ENCODE results near the gene CCR7. TPM values are rescaled to one million over a fixed set of nuclear protein-coding genes. Genes with fewer than 3 reads are reported as not detected.

The CCR7 gene
- total and polyA plus RNA-seq, 7 experiments from 2014 or later: 153 to 2,301 (median 633) TPM

DNA sequence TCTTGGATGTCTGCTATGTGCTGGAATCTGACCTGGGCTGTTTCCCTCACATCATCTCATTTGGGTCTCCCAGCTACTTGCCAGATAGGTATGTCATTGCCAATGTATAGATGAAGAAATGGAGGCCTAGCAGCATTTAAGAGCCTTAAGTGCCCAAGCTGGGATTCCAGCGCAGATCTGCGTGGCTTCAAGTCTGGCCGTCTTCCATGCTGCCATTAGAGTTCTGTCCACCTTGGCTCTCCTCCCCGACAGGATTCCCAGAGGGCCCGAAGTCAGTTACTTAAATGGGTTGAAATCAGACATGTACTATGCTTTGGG is 33.0 kb upstream of the CCR7 start:
- peaks cover 0 to 32% (median 0%) of the 10 kb centered on the region in 5 donors for H3K36me3 Mint-ChIP-seq
- no peaks in the 10 kb centered on the region for H3K36me3 ChIP-seq (ENCODE audit: control insufficient read depth in 2 of 3, insufficient read depth in 3 of 3, low read length in 3 of 3)

DNA sequence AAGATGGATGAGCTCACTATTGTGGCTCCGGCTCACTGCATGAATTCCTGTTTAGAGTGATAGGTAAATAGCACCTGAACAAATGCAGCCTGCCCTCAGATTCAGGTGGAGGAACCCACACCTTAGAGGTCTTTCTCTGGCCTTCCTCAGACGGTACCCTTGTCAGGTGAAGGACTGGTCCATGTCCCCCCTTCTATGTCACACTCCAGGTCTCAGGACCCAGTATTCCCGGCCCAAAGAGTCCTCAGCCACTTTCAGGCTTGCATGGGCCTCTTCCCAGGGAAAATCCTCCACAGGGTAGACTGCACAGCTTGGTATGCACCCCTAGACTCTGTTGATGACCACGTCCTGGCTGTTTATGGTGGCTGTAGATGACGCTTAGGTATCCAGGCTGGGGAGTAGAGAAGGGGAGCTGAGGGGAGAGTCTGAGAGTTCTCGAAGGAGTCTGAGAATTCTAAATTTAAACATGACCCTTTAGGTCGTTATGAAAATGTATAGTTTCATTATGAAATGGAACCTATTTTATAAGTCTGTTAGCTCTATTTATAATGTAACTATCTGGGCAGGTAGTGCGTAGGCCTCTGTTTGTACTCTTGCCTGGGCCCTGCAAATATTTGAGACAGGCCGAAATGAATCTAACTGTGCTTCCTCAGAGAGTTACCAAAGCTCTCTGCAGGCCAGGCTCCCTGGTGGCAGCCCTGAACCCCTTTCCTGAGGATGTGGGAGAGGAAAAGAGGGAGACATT is 32.5 kb upstream of the CCR7 start:
- H3K27me3 ChIP-seq (ENCODE audit: control insufficient read depth in 2 of 2, insufficient read depth in 2 of 2, low read length in 2 of 2): no peaks in the 10 kb centered on the region
- Mint-ChIP-seq H3K4me1 (peaks cover 59 to 100% (median 92%) of the 10 kb centered on the region in 7 donors), H3K27ac (peak overlapping the region; percentile 95 to 100 (median 99)), H3K36me3 (peaks cover 0 to 32% (median 0%) of the 10 kb centered on the region in 5 donors), H3K4me3 (peak overlapping the region; percentile 53 to 88 (median 76)), H3K9me3 (peaks cover 0 to 3% (median 0%) of the 10 kb centered on the region in 11 donors), H3K27me3 (no peaks in the 10 kb centered on the region)
- ChIA-PET CTCF (interaction anchor here (0.7 to 2.4 kb wide), 12 partner anchors 8 to 37 kb away, joined by 3 to 18 read pairs (median 4); no protein-coding TSS in a partner anchor), POLR2A (interaction anchor here (0.6 to 4.9 kb wide), 14 partner anchors 8 to 221 kb away, joined by 3 to 179 read pairs (median 8); partner anchors contain the start of gene CCR7)
- H3K9me3 ChIP-seq (ENCODE audit: control insufficient read depth in 2 of 3, low read length in 3 of 3): no peaks in the 10 kb centered on the region
- intact Hi-C loops (cut with micrococcal nuclease): loop anchor here (1.0 kb wide), 4 partner anchors 11 to 35 kb away; partner anchors contain the start of gene CCR7 (in 1 of the 2)
- no peak for ATAC-seq
- H3K4me3 ChIP-seq (ENCODE audit: low read length): peak overlapping the region; percentile 28
- H3K27ac ChIP-seq (ENCODE audit: low read depth, low read length): peak overlapping the region; percentile 94
- peaks cover 51 to 87% of the 10 kb centered on the region in 2 donors for H3K4me1 ChIP-seq (ENCODE audit: control insufficient read depth in 2 of 2, insufficient read depth in 2 of 2, low read length in 2 of 2)
- no peak for DNase-seq
- no peaks in the 10 kb centered on the region for H3K36me3 ChIP-seq (ENCODE audit: control insufficient read depth in 2 of 3, insufficient read depth in 3 of 3, low read length in 3 of 3)

More for the DNA sequence above, 33.0 kb upstream of the CCR7 start:
- H3K27me3 ChIP-seq (ENCODE audit: control insufficient read depth in 2 of 2, insufficient read depth in 2 of 2, low read length in 2 of 2): no peaks in the 10 kb centered on the region
- intact Hi-C loops (cut with micrococcal nuclease): loop anchor here (1.0 kb wide), 4 partner anchors 10 to 36 kb away; partner anchors contain the start of gene CCR7 (in 1 of the 2)
- no peaks in the 10 kb centered on the region for H3K27me3 Mint-ChIP-seq
- H3K4me1 Mint-ChIP-seq: peaks cover 63 to 100% (median 94%) of the 10 kb centered on the region in 7 donors
- peak overlapping the region; percentile 95 to 100 (median 99) for H3K27ac Mint-ChIP-seq
- peak overlapping the region; percentile 25 for H3K4me3 ChIP-seq (ENCODE audit: low read length)
- H3K4me1 ChIP-seq (ENCODE audit: control insufficient read depth in 2 of 2, insufficient read depth in 2 of 2, low read length in 2 of 2): peaks cover 56 to 92% of the 10 kb centered on the region in 2 donors
- DNase-seq: no peak
- CTCF ChIA-PET: interaction anchor here (0.7 to 2.4 kb wide), 10 partner anchors 9 to 38 kb away, joined by 3 to 18 read pairs (median 4); no protein-coding TSS in a partner anchor
- peak overlapping the region; percentile 94 for H3K27ac ChIP-seq (ENCODE audit: low read depth, low read length)
- H3K9me3 ChIP-seq (ENCODE audit: control insufficient read depth in 2 of 3, low read length in 3 of 3): no peaks in the 10 kb centered on the region
- no peak for ATAC-seq
- peaks cover 0 to 3% (median 0%) of the 10 kb centered on the region in 11 donors for H3K9me3 Mint-ChIP-seq
- POLR2A ChIA-PET: interaction anchor here (0.6 to 4.9 kb wide), 10 partner anchors 8 to 221 kb away, joined by 3 to 179 read pairs (median 34); partner anchors contain the start of gene CCR7
- peak overlapping the region; percentile 53 to 88 (median 76) for H3K4me3 Mint-ChIP-seq

DNA sequence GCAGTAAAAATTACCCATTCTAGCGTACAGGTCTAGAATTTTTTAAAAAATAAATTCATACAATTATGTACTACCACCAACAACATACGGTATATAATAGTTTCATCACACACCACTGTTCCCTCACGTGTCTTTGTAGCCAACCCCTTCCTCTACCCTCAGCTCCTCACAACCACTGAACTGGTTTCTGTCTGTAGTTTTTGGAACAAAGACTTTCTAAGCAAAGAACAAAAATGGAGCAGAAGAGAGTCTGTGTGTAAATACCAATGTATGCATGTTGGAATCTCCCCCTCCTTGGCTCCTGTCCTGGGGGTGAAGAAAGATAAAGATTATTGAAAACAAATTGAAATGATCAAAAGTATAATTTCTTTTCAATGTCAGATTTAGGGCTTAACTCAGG is 31.9 kb upstream of the CCR7 start:
- Histone ChIP-seq H3K36me3 (ENCODE audit: control insufficient read depth in 2 of 3, insufficient read depth in 3 of 3, low read length in 3 of 3) (no peaks in the 10 kb centered on the region), H3K9me3 (ENCODE audit: control insufficient read depth in 2 of 3, low read length in 3 of 3) (no peaks in the 10 kb centered on the region), H3K4me1 (ENCODE audit: control insufficient read depth in 2 of 2, insufficient read depth in 2 of 2, low read length in 2 of 2) (peaks cover 45 to 81% of the 10 kb centered on the region in 2 donors), H3K27me3 (ENCODE audit: control insufficient read depth in 2 of 2, insufficient read depth in 2 of 2, low read length in 2 of 2) (no peaks in the 10 kb centered on the region), H3K27ac (ENCODE audit: low read depth, low read length) (peak overlapping the region; percentile 94), H3K4me3 (ENCODE audit: low read length) (peak overlapping the region; percentile 28)
- H3K27me3 Mint-ChIP-seq: no peaks in the 10 kb centered on the region
- H3K27ac Mint-ChIP-seq: peak overlapping the region; percentile 95 to 100 (median 99)
- ATAC-seq (peak; percentile 31), DNase-seq (peak in 7 of 9 donors; percentile 47 to 75 (median 61))
- POLR2A ChIA-PET: interaction anchor here (0.6 to 4.9 kb wide), 13 partner anchors 9 to 1094 kb away, joined by 3 to 179 read pairs (median 9); partner anchors contain the start of gene CCR7
- H3K9me3 Mint-ChIP-seq: peaks cover 0 to 3% (median 0%) of the 10 kb centered on the region in 11 donors
- intact Hi-C loops (cut with micrococcal nuclease): no loop called here
- H3K4me3 Mint-ChIP-seq: peak overlapping the region; percentile 51 to 88 (median 76)
- CTCF ChIA-PET: interaction anchor here (0.9 to 2.4 kb wide), 9 partner anchors 10 to 37 kb away, joined by 3 to 18 read pairs (median 5); no protein-coding TSS in a partner anchor
- peaks cover 0 to 29% (median 0%) of the 10 kb centered on the region in 5 donors for H3K36me3 Mint-ChIP-seq
- H3K4me1 Mint-ChIP-seq: peaks cover 54 to 99% (median 91%) of the 10 kb centered on the region in 7 donors

DNA sequence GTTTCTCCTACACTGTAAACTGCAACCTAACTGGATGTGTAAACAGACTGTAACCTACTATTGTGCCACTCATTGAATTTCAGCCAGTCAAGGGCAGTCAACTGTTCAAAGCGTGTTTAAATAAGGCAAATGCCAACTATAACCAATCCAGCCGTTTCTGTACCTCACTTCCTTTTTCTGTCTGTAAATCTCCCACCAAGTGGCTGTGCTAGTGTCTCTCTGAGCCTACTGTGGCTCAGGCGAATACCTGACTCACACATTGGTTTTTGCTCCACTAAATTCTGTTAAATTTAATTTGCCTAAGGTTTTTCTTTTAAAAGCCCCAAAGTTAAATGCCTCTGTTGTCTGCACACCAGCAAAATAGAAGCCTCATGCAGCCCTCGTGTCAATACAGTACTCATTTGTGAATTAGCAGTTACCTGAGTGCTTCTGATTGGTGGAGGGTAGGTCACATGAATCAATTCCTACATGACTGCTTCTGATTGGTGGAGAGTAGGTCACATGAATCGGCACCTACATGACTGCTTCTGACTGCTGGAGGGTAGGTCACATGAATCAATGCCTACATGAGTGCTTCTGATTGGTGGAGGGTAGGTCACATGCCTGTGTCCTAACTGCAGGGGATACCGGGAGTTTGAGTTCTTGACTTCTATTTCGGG is 31.1 kb upstream of the CCR7 start:
- Mint-ChIP-seq H3K4me1 (peaks cover 48 to 94% (median 84%) of the 10 kb centered on the region in 7 donors), H3K9me3 (peaks cover 0 to 3% (median 0%) of the 10 kb centered on the region in 11 donors), H3K36me3 (peaks cover 0 to 29% (median 0%) of the 10 kb centered on the region in 5 donors), H3K27me3 (no peaks in the 10 kb centered on the region), H3K4me3 (peak overlapping the region; percentile 53 to 78 (median 72)), H3K27ac (peak overlapping the region; percentile 90 to 100 (median 99))
- intact Hi-C loops (cut with micrococcal nuclease): loop anchor here in 1 of 2 donors (1.0 kb wide), 3 partner anchors 8 to 19 kb away; no protein-coding TSS in a partner anchor
- Histone ChIP-seq H3K27me3 (ENCODE audit: control insufficient read depth in 2 of 2, insufficient read depth in 2 of 2, low read length in 2 of 2) (no peaks in the 10 kb centered on the region), H3K4me1 (ENCODE audit: control insufficient read depth in 2 of 2, insufficient read depth in 2 of 2, low read length in 2 of 2) (peaks cover 37 to 74% of the 10 kb centered on the region in 2 donors), H3K36me3 (ENCODE audit: control insufficient read depth in 2 of 3, insufficient read depth in 3 of 3, low read length in 3 of 3) (no peaks in the 10 kb centered on the region), H3K27ac (ENCODE audit: low read depth, low read length) (peak overlapping the region; percentile 94), H3K4me3 (ENCODE audit: low read length) (peak overlapping the region; percentile 17), H3K9me3 (ENCODE audit: control insufficient read depth in 2 of 3, low read length in 3 of 3) (no peaks in the 10 kb centered on the region)
- CTCF ChIA-PET: interaction anchor here (0.9 to 2.4 kb wide), 9 partner anchors 10 to 36 kb away, joined by 3 to 18 read pairs (median 5); no protein-coding TSS in a partner anchor
- ATAC-seq (peak; percentile 12), DNase-seq (peak in 3 of 9 donors; percentile 43 to 60 (median 56))
- POLR2A ChIA-PET: interaction anchor here (0.6 to 4.9 kb wide), 11 partner anchors 10 to 1094 kb away, joined by 3 to 179 read pairs (median 17); partner anchors contain the start of gene CCR7

DNA sequence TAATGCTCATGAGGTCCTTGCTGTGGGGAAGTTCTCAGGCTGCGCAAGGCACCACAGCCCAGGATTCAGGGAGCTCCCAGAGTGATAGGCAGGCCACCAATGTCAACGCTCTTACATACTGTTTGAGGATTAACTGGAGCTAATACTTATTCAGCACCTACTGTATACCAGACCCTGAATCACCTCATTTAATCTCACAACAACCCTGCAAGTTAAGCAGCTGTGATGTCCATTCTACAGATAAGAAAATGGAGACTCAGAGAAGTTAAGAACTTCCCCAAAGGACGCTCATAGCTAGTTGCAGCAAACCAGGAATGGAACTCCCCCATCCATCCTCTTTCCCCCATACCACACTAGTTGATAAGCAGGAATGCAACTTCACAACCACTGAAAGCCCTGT is 25.5 kb upstream of the CCR7 start:
- ATAC-seq (no peak), DNase-seq (no peak)
- H3K4me1 ChIP-seq (ENCODE audit: control insufficient read depth in 2 of 2, insufficient read depth in 2 of 2, low read length in 2 of 2): peaks cover 3 to 68% of the 10 kb centered on the region in 2 donors
- no peak overlapping the region for H3K4me3 ChIP-seq (ENCODE audit: low read length)
- Mint-ChIP-seq H3K27me3 (no peaks in the 10 kb centered on the region), H3K36me3 (peaks cover 0 to 32% (median 17%) of the 10 kb centered on the region in 5 donors), H3K27ac (peak overlapping the region in 6 of 9 donors; percentile 59 to 95 (median 68)), H3K4me1 (peaks cover 47 to 94% (median 84%) of the 10 kb centered on the region in 7 donors), H3K4me3 (peak overlapping the region in 3 of 10 donors; percentile 34 to 54 (median 34)), H3K9me3 (peaks cover 0 to 21% (median 13%) of the 10 kb centered on the region in 11 donors)
- POLR2A ChIA-PET: interaction anchor here (1.1 to 14.6 kb wide), 10 partner anchors 9 to 1098 kb away, joined by 3 to 598 read pairs (median 10); partner anchors contain the start of genes CCR7 and EIF1
- H3K9me3 ChIP-seq (ENCODE audit: control insufficient read depth in 2 of 3, low read length in 3 of 3): no peaks in the 10 kb centered on the region
- H3K36me3 ChIP-seq (ENCODE audit: control insufficient read depth in 2 of 3, insufficient read depth in 3 of 3, low read length in 3 of 3): no peaks in the 10 kb centered on the region
- H3K27ac ChIP-seq (ENCODE audit: low read depth, low read length): no peak overlapping the region
- H3K27me3 ChIP-seq (ENCODE audit: control insufficient read depth in 2 of 2, insufficient read depth in 2 of 2, low read length in 2 of 2): no peaks in the 10 kb centered on the region
- intact Hi-C loops (cut with micrococcal nuclease): loop anchor here in 1 of 2 donors (1.0 kb wide), 1 partner anchor 8 kb away; no protein-coding TSS in a partner anchor
- CTCF ChIA-PET: interaction anchor here (0.7 to 2.2 kb wide), 6 partner anchors 11 to 31 kb away, joined by 3 to 11 read pairs (median 6); no protein-coding TSS in a partner anchor
